Chondrocyte (in vitro differentiated cells): Measurements from ENCODE around the gene WDR59. TPM values are rescaled to one million over a fixed set of nuclear protein-coding genes. Genes with fewer than 3 reads are reported as not detected.
"Not testable (repeated sequence)": the region's sequence is repeated elsewhere in the genome, so short reads cannot be mapped to it uniquely, and the experiment has no call there.

ENCODE experiments used
- DNase-seq: peaks from one replicate; pipeline ENCODE4 v3.0.0; 2021; ENCODE audit warnings: mixed read lengths, low spot score
- H3K27ac Mint-ChIP-seq: one replicate; pipeline ENCODE4 v1.8.0; 2021; ENCODE audit warnings: mild to moderate bottlenecking, moderate library complexity, mixed read lengths; ENCODE audit not compliant: unreplicated experiment
- H3K27me3 Mint-ChIP-seq: 2 replicates; pipeline ENCODE4 v1.8.0; 2021; ENCODE audit warnings: low read depth, mixed read lengths
- H3K36me3 Mint-ChIP-seq: 2 replicates; pipeline ENCODE4 v1.8.0; 2021; ENCODE audit warnings: low read depth, mixed read lengths
- H3K4me1 Mint-ChIP-seq: 2 replicates; pipeline ENCODE4 v1.8.0; 2021; ENCODE audit warnings: low read depth, mild to moderate bottlenecking, mixed read lengths
- H3K4me3 Mint-ChIP-seq: one replicate; pipeline ENCODE4 v1.8.0; 2021; ENCODE audit warnings: mild to moderate bottlenecking, moderate library complexity, mixed read lengths; ENCODE audit not compliant: unreplicated experiment
- H3K9me3 Mint-ChIP-seq: 2 replicates; pipeline ENCODE4 v1.8.0; 2021; ENCODE audit warnings: low read depth, mixed read lengths
- total RNA-seq: library from RNA; stranded (reverse); gene quantifications from 3 replicates; pipeline ENCODE4 v1.2.1, GENCODE V29; 2021
- TF ChIP-seq, protein P1 (sequence below): fragments of 200-600 bp; sonication (generic); IDR thresholded peaks from 2 replicates; pipeline ENCODE4 v1.5.0; 2021; ENCODE audit warnings: antibody characterized with exemption, mild to moderate bottlenecking, moderate library complexity

WDR59 gene
- total RNA-seq, 1 donor from 2014 or later, result 36.8 TPM

DNA sequence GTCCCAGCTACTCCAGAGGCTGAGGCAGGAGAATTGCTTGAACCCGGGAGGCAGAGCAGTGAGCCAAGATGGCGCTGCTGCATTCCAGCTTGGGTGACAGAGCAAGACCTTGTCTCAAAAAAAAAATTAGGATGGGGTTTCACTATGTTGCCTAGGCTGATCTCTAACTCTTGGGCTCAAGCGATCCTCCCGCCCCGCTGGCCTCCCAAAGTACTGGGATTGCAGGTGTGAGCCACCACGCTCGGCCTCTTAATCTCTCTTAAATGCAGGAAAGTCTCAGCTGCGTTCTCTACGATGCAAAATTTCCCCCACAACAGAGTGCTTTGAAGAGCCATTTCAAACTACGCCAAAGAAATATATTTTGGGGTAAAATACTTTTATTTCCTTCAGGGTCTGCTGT is 5.9 kb upstream of the WDR59 start:
- Mint-ChIP-seq H3K27ac (no peak overlapping the region), H3K36me3 (no peaks in the 10 kb centered on the region), H3K4me1 (no peaks in the 10 kb centered on the region), H3K9me3 (no peaks in the 10 kb centered on the region), H3K27me3 (peaks cover 4% of the 10 kb centered on the region), H3K4me3 (no peak overlapping the region)
- no peak for DNase-seq
- TF ChIP-seq, protein P1, sequence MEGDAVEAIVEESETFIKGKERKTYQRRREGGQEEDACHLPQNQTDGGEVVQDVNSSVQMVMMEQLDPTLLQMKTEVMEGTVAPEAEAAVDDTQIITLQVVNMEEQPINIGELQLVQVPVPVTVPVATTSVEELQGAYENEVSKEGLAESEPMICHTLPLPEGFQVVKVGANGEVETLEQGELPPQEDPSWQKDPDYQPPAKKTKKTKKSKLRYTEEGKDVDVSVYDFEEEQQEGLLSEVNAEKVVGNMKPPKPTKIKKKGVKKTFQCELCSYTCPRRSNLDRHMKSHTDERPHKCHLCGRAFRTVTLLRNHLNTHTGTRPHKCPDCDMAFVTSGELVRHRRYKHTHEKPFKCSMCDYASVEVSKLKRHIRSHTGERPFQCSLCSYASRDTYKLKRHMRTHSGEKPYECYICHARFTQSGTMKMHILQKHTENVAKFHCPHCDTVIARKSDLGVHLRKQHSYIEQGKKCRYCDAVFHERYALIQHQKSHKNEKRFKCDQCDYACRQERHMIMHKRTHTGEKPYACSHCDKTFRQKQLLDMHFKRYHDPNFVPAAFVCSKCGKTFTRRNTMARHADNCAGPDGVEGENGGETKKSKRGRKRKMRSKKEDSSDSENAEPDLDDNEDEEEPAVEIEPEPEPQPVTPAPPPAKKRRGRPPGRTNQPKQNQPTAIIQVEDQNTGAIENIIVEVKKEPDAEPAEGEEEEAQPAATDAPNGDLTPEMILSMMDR, result no peak

DNA sequence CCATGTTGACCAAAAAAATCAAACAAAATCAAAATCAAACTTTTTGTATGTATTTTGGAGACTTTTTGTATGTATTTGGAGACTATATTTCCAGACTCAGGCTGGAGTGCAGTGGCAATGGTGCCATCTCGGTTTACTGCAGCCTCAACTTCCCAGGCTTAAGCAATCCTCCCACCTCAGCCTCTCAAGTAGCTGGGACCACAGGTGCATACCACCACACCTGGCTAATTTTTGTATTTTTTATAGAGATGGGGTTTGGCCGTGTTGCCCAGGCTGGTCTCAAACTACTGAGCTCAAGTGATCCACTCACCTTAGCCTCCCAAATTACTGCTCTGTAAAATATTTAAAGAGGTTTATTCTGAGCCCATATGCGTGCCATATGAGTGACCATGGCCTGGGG is 4.9 kb upstream of the WDR59 start:
- not testable (repeated sequence) for H3K27ac Mint-ChIP-seq, H3K4me1 Mint-ChIP-seq, H3K4me3 Mint-ChIP-seq, H3K27me3 Mint-ChIP-seq, DNase-seq, H3K9me3 Mint-ChIP-seq, H3K36me3 Mint-ChIP-seq

DNA sequence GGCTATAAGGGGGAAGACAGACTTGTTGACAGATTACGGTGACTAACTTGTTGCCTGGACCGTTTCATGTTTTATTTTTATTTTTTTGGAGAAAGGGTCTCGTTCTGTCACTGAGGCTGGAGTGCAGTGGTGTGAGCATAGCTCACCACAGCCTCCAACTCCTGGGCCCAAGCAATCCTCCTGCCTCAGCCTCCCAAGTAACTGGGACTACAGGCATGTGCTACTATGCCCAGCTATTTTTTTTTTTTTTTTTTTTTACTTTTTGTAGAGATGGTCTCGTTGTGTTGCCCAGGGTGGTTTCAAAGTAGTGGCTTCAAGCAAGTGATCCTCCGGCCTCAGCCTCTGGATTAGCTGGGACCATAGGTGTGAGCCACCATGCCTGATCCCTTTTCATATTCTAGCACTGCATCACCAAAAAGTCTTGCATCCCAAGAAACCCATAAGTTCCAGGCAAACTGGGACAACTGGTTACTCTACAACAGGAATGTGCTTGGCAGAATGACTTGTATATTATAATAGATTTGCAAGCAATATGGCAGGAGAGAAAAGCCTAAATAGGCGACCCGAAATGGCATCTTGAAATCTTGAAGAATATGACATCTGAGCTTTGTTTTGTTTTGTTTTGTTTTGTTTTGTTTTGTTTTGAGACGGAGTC is 2.2 kb upstream of the WDR59 start:
- TF ChIP-seq, protein P1, result no peak
- H3K36me3 Mint-ChIP-seq, result no peaks in the 10 kb centered on the region
- DNase-seq, result no peak
- peaks cover 15% of the 10 kb centered on the region for H3K4me1 Mint-ChIP-seq
- H3K9me3 Mint-ChIP-seq, result no peaks in the 10 kb centered on the region
- no peak overlapping the region for H3K27ac Mint-ChIP-seq
- H3K27me3 Mint-ChIP-seq, result no peaks in the 10 kb centered on the region
- no peak overlapping the region for H3K4me3 Mint-ChIP-seq

DNA sequence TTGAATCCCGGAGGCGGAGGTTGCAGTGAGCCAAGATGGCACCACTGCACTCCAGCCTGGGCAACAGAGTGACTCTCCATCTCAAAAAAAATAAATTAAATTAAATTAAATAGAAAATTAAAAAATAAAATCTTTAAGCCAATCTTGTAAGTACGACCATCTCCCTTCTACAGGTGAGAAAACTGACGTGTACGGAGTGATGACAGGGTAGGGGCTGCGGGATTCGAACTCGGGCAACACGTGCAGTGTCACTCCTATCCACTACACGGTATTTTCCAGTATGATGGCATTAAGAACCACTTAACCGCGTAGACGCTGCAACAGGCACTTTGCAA is 762 bp downstream of the WDR59 start:
- H3K4me1 Mint-ChIP-seq, result peaks cover 15% of the 10 kb centered on the region
- H3K9me3 Mint-ChIP-seq, result no peaks in the 10 kb centered on the region
- peak overlapping the region; percentile 41 for H3K27ac Mint-ChIP-seq
- TF ChIP-seq, protein P1, result no peak
- DNase-seq, result no peak
- no peaks in the 10 kb centered on the region for H3K36me3 Mint-ChIP-seq
- no peaks in the 10 kb centered on the region for H3K27me3 Mint-ChIP-seq
- peak overlapping the region; percentile 84 for H3K4me3 Mint-ChIP-seq

DNA sequence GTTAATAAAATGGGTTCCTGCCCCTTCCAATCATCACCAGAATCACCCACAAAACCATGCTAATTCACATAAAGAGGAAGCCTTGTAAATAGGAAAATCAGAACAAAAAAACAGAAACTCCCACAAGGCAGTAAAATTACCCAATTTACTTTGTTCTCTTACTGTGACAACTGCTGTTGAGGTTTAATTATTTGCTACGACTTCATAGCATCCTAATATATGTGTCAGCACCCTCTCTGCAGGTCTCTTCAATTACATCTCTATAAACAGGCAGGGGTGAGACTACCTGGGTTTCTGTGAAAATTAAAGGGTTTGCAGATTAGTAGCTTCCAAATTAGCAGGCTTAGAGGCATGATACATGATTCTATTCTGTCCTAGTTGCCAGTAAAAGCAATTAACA is 2.7 kb downstream of the WDR59 start:
- DNase-seq, result no peak
- Mint-ChIP-seq H3K4me1 (peaks cover 15% of the 10 kb centered on the region), H3K27me3 (no peaks in the 10 kb centered on the region), H3K9me3 (no peaks in the 10 kb centered on the region), H3K4me3 (no peak overlapping the region), H3K27ac (no peak overlapping the region), H3K36me3 (peaks cover 2% of the 10 kb centered on the region)
- TF ChIP-seq, protein P1, result no peak

DNA sequence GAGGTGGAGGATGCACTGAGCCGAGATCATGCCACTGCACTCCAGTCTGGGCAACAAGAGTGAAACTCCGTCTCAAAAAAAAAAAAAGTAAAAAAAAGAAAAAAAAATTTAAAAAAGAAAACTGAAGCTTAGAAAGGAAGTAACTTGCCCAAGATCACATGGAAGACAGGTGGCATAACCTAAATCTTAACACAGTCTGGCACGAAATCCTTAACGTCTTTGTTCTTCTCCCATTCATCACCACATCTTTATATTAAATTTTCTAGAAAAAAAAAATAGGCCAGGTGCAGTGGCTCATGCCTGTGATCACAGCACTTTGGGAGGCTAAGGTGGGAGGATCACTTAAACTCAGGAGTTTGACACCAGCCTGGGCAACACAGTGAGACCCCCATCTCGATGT is 9.3 kb downstream of the WDR59 start:
- Mint-ChIP-seq H3K36me3 (peaks cover 2% of the 10 kb centered on the region), H3K27ac (no peak overlapping the region), H3K27me3 (no peaks in the 10 kb centered on the region), H3K4me1 (no peaks in the 10 kb centered on the region), H3K9me3 (no peaks in the 10 kb centered on the region), H3K4me3 (no peak overlapping the region)
- TF ChIP-seq, protein P1, result no peak
- DNase-seq, result no peak
